ENCODE data around the gene NFKBIB. TPM values are rescaled to one million over a fixed set of nuclear protein-coding genes. Genes with fewer than 3 reads are reported as not detected.

The NFKBIB gene
- total RNA-seq, 1 experiment from 2014 or later, result 51.2 TPM

DNA sequence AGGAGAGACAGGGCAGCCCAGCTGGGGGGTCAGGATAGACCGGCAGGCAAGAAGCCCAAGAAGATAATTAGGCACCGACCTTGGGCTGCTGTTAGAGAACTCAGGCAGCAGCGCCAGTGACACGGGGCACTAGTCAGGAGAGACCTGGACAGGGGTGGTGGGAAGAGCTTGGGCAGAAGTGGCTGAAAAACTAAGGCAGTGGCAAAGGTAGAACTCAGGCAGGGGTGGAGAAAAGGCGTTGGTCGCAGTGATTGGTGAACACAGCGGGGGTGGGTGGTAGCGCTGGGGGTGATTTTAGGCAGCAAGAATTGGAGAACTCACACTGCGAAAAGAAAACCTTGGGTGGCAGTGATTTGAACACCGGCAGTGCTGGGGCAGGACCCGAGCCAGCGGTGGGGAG, 7.9 kb downstream of the NFKBIB start:
- no peak for ATAC-seq
- CTCF ChIA-PET, result interaction anchor here (1.4 kb wide), 1 partner anchor 23 kb away, joined by 3 read pairs; the partner anchor contains the start of genes MRPS12 and SARS2

DNA sequence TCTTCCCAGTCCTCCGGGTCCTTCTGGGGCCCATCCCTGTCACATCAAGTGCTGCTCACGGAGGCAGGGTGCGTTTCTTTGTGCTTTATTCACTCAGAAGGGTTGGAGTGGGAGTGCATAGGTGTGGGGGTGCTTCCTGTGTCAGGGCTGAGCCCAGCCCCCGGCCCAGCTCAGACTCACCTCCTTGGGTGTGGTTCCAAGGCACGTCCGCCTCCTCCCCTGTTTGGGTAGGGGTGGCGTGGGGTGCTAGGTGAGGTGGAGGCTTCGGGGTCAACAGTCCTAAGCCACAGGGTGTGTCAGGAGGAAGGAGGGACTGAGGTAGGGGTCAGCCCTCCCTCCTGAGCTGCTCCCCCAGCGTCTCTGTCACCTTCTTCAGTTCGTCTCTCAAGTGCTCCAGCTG, 9.1 kb downstream of the NFKBIB start:
- no peak overlapping the region for H2AFZ ChIP-seq (ENCODE audit: low read depth, low read length, poor library complexity, severe bottlenecking)
- no peaks in the 10 kb centered on the region for H3K9me3 ChIP-seq (ENCODE audit: control insufficient read depth in 1 of 2, insufficient read depth in 1 of 2, low read depth in 1 of 2, low read length in 2 of 2)
- no peak overlapping the region for H3K4me3 ChIP-seq (replicated peaks in 1 of 2; ENCODE audit: low read depth in 1 of 2, low read length in 2 of 2)
- no peaks in the 10 kb centered on the region for H3K27me3 ChIP-seq (ENCODE audit: insufficient read depth, low read length)
- H3K79me2 ChIP-seq (ENCODE audit: insufficient read depth, low read length), result no peaks in the 10 kb centered on the region
- H3K9ac ChIP-seq (ENCODE audit: low read length), result no peak overlapping the region
- no peak overlapping the region for H3K4me2 ChIP-seq (ENCODE audit: low read length)
- H3K27ac ChIP-seq (ENCODE audit: low read depth, low read length), result no peak overlapping the region
- ChIA-PET RAD21 (ENCODE audit: low non-redundant PET in 1 of 2, low total read pairs in 2 of 2, uncharacterized antibody in 2 of 2, unreplicated experiment in 2 of 2) (no interaction called here), CTCF (interaction anchor here (1.4 kb wide), 1 partner anchor 21 kb away, joined by 3 read pairs; the partner anchor contains the start of genes MRPS12 and SARS2), POLR2A (no interaction called here)
- DNase-seq (ENCODE audit: low read depth, low spot score), result no peak
- intact Hi-C loops (cut with micrococcal nuclease), result no loop called here
- BruUV-seq (replicated peaks), result no TSS peak
- H3K9me2 ChIP-seq (ENCODE audit: insufficient read depth), result no peaks in the 10 kb centered on the region
- no peak for ATAC-seq
- peaks cover 0 to 16% of the 10 kb centered on the region in 2 experiments; a peak in 1 of 4 replicates for H3K36me3 ChIP-seq (ENCODE audit: control insufficient read depth in 1 of 2, insufficient read depth in 2 of 2, low read length in 2 of 2)
- TF ChIP-seq CBX3 (IDR thresholded peaks at IDR 0.05; ENCODE audit: low read depth) (no peak), YY1 (IDR thresholded peaks at IDR 0.05; ENCODE audit: extremely low read depth, insufficient replicate concordance, low read depth, low read length) (no peak), JUND (IDR thresholded peaks at IDR 0.05) (no peak), POLR2AphosphoS5 (IDR thresholded peaks at IDR 0.05; ENCODE audit: low read depth, low read length) (no peak), FOSL1 (IDR thresholded peaks at IDR 0.05; ENCODE audit: low read depth) (no peak)
- TF ChIP-seq, protein P1, sequence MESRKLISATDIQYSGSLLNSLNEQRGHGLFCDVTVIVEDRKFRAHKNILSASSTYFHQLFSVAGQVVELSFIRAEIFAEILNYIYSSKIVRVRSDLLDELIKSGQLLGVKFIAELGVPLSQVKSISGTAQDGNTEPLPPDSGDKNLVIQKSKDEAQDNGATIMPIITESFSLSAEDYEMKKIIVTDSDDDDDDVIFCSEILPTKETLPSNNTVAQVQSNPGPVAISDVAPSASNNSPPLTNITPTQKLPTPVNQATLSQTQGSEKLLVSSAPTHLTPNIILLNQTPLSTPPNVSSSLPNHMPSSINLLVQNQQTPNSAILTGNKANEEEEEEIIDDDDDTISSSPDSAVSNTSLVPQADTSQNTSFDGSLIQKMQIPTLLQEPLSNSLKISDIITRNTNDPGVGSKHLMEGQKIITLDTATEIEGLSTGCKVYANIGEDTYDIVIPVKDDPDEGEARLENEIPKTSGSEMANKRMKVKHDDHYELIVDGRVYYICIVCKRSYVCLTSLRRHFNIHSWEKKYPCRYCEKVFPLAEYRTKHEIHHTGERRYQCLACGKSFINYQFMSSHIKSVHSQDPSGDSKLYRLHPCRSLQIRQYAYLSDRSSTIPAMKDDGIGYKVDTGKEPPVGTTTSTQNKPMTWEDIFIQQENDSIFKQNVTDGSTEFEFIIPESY (IDR thresholded peaks at IDR 0.05; ENCODE audit: extremely low read depth, insufficient replicate concordance, low read length), result no peak
- TF ChIP-seq, protein P2, sequence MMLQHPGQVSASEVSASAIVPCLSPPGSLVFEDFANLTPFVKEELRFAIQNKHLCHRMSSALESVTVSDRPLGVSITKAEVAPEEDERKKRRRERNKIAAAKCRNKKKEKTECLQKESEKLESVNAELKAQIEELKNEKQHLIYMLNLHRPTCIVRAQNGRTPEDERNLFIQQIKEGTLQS (IDR thresholded peaks at IDR 0.05), result no peak
- H3K4me1 ChIP-seq (ENCODE audit: control insufficient read depth in 1 of 2, insufficient read depth in 2 of 2, low read length in 2 of 2), result no peaks in the 10 kb centered on the region
- H4K20me1 ChIP-seq (ENCODE audit: insufficient read depth), result no peaks in the 10 kb centered on the region

More for the DNA sequence above, 7.9 kb downstream of the NFKBIB start:
- BruUV-seq (replicated peaks), result no TSS peak
- Histone ChIP-seq H3K9me2 (ENCODE audit: insufficient read depth) (no peaks in the 10 kb centered on the region), H4K20me1 (ENCODE audit: insufficient read depth) (no peaks in the 10 kb centered on the region), H3K4me1 (ENCODE audit: control insufficient read depth in 1 of 2, insufficient read depth in 2 of 2, low read length in 2 of 2) (no peaks in the 10 kb centered on the region), H3K9ac (ENCODE audit: low read length) (no peak overlapping the region), H2AFZ (ENCODE audit: low read depth, low read length, poor library complexity, severe bottlenecking) (no peak overlapping the region), H3K4me3 (replicated peaks in 1 of 2; ENCODE audit: low read depth in 1 of 2, low read length in 2 of 2) (no peak overlapping the region), H3K4me2 (ENCODE audit: low read length) (no peak overlapping the region), H3K27me3 (ENCODE audit: insufficient read depth, low read length) (no peaks in the 10 kb centered on the region), H3K9me3 (ENCODE audit: control insufficient read depth in 1 of 2, insufficient read depth in 1 of 2, low read depth in 1 of 2, low read length in 2 of 2) (no peaks in the 10 kb centered on the region), H3K79me2 (ENCODE audit: insufficient read depth, low read length) (no peaks in the 10 kb centered on the region), H3K36me3 (ENCODE audit: control insufficient read depth in 1 of 2, insufficient read depth in 2 of 2, low read length in 2 of 2) (peaks cover 0 to 16% of the 10 kb centered on the region in 2 experiments; a peak in 1 of 4 replicates), H3K27ac (ENCODE audit: low read depth, low read length) (no peak overlapping the region)
- TF ChIP-seq YY1 (IDR thresholded peaks at IDR 0.05; ENCODE audit: extremely low read depth, insufficient replicate concordance, low read depth, low read length) (no peak), POLR2AphosphoS5 (IDR thresholded peaks at IDR 0.05; ENCODE audit: low read depth, low read length) (no peak), SRF (IDR thresholded peaks at IDR 0.05; ENCODE audit: low read depth) (no peak), CBX3 (IDR thresholded peaks at IDR 0.05; ENCODE audit: low read depth) (no peak), JUND (IDR thresholded peaks at IDR 0.05) (no peak), EGR1 (IDR thresholded peaks at IDR 0.05; ENCODE audit: low read depth) (no peak), EZH2 (IDR thresholded peaks at IDR 0.05) (no peak)
- TF ChIP-seq, protein P1 (IDR thresholded peaks at IDR 0.05; ENCODE audit: extremely low read depth, insufficient replicate concordance, low read length), result no peak
- TF ChIP-seq, protein P2 (IDR thresholded peaks at IDR 0.05), result no peak
- RAD21 ChIA-PET (ENCODE audit: low non-redundant PET in 1 of 2, low total read pairs in 2 of 2, uncharacterized antibody in 2 of 2, unreplicated experiment in 2 of 2), result no interaction called here
- POLR2A ChIA-PET, result no interaction called here
- DNase-seq (ENCODE audit: low read depth, low spot score), result no peak
- intact Hi-C loops (cut with micrococcal nuclease), result no loop called here
